Epithelial cell of prostate (primary cell): Measurements from ENCODE around the gene SMIM13.

ENCODE experiments used
- DNase-seq: peaks from one replicate; pipeline ENCODE4 v3.0.0-alpha.2; 2011; ENCODE audit warnings: low read depth, low spot score
- H3K27ac ChIP-seq: fragments of 450-650 bp; 2 replicates; pipeline ENCODE4 v1.5.1; 2017; ENCODE audit warnings: mild to moderate bottlenecking

SMIM13 gene

GRCh38 chr6:11181478-11182136, 88.0 kb downstream of the SMIM13 start:
- no peak for DNase-seq
- H3K27ac ChIP-seq = no peak overlapping the region

GRCh38 chr6:11183761-11184362, 90.2 kb downstream of the SMIM13 start:
- no peak overlapping the region for H3K27ac ChIP-seq
- no peak for DNase-seq

- H3K27ac ChIP-seq = no peak overlapping the region
- DNase-seq = no peak
These were observed 91.7 kb downstream of the SMIM13 start for GRCh38 chr6:11185204-11185842.

- no peak overlapping the region for H3K27ac ChIP-seq
- DNase-seq = no peak
These were observed 93.7 kb downstream of the SMIM13 start for GRCh38 chr6:11187301-11187700.
